Mesenchymal stem cell (in vitro differentiated cells and primary cell): Measurements from ENCODE around the gene XIRP1.

ENCODE experiments used
- DNase-seq: peaks from one replicate; pipeline ENCODE4 v3.0.0-alpha.2; 2013
- H2AFZ ChIP-seq: one replicate; pipeline ENCODE4 v1.6.1; 2013; ENCODE audit warnings: low read depth, mild to moderate bottlenecking, control low read depth, inconsistent platforms, low read length, moderate library complexity
- H2AK5ac ChIP-seq: 2 replicates; pipeline ENCODE4 v1.6.1; 2013; ENCODE audit warnings: low read length, moderate library complexity, mild to moderate bottlenecking, inconsistent platforms; ENCODE audit not compliant: severe bottlenecking
- H2BK120ac ChIP-seq: one replicate; pipeline ENCODE4 v1.6.1; 2013; ENCODE audit warnings: low read depth, mild to moderate bottlenecking, inconsistent platforms, low read length, moderate library complexity
- H2BK12ac ChIP-seq, 2 experiments: one replicate each; pipeline ENCODE4 v1.6.1; 2013; ENCODE audit warnings: inconsistent platforms in 2 of 2, low read length in 2 of 2, mild to moderate bottlenecking in 2 of 2, moderate library complexity in 2 of 2, control low read depth in 1 of 2
- H2BK15ac ChIP-seq: one replicate; pipeline ENCODE4 v1.6.1; 2013; ENCODE audit warnings: mild to moderate bottlenecking, low read depth, inconsistent platforms; ENCODE audit not compliant: poor library complexity, severe bottlenecking
- H2BK5ac ChIP-seq: 2 replicates; pipeline ENCODE4 v1.6.1; 2013; ENCODE audit warnings: low read depth, mild to moderate bottlenecking, low read length, control low read depth, inconsistent platforms; ENCODE audit not compliant: poor library complexity, severe bottlenecking
- H3K14ac ChIP-seq, 2 experiments: one replicate each; pipeline ENCODE4 v1.6.1; 2013; ENCODE audit warnings: inconsistent platforms in 2 of 2, low read length in 2 of 2, control low read depth in 1 of 2, mild to moderate bottlenecking in 1 of 2, moderate library complexity in 1 of 2
- H3K18ac ChIP-seq, 2 experiments: one replicate each; pipeline ENCODE4 v1.6.1; 2013; ENCODE audit warnings: inconsistent platforms in 2 of 2, low read length in 2 of 2, control low read depth in 1 of 2, low read depth in 1 of 2, mild to moderate bottlenecking in 1 of 2
- H3K23ac ChIP-seq, 2 experiments: one replicate each; pipeline ENCODE4 v1.6.1; 2013; ENCODE audit warnings: inconsistent platforms in 2 of 2, low read length in 2 of 2, mild to moderate bottlenecking in 2 of 2, moderate library complexity in 2 of 2, control low read depth in 1 of 2
- H3K27ac ChIP-seq: 2 replicates; pipeline ENCODE4 v1.5.1; 2013; ENCODE audit warnings: mild to moderate bottlenecking, moderate library complexity, low read length, control low read depth, inconsistent platforms; ENCODE audit not compliant: poor library complexity, severe bottlenecking
- H3K27me3 ChIP-seq, 2 experiments: 2 replicates each; pipeline versions ENCODE4 v1.6.1 to v1.7.0; 2013; ENCODE audit warnings: low read length in 2 of 2, mild to moderate bottlenecking in 2 of 2, moderate library complexity in 2 of 2, control low read depth in 1 of 2, inconsistent platforms in 1 of 2; ENCODE audit not compliant: control insufficient read depth in 1 of 2, insufficient read depth in 1 of 2
- H3K36me3 ChIP-seq, 2 experiments: 2 replicates each; pipeline versions ENCODE4 v1.6.1 to v1.7.0; 2013; ENCODE audit warnings: low read length in 2 of 2, control low read depth in 1 of 2, inconsistent platforms in 1 of 2, low read depth in 1 of 2, mild to moderate bottlenecking in 1 of 2; ENCODE audit not compliant: insufficient read depth in 2 of 2, control insufficient read depth in 1 of 2
- H3K4ac ChIP-seq, 2 experiments: one replicate each; pipeline ENCODE4 v1.6.1; 2013; ENCODE audit warnings: inconsistent platforms in 2 of 2, low read length in 2 of 2, mild to moderate bottlenecking in 2 of 2, moderate library complexity in 2 of 2, control low read depth in 1 of 2, low read depth in 1 of 2
- H3K4me1 ChIP-seq: 2 replicates; pipeline ENCODE4 v1.6.1; 2013; ENCODE audit warnings: low read depth, low read length, control low read depth; ENCODE audit not compliant: control insufficient read depth, insufficient read depth
- H3K4me2 ChIP-seq: 2 replicates; pipeline ENCODE4 v1.6.1; 2013; ENCODE audit warnings: low read length, mild to moderate bottlenecking, inconsistent platforms; ENCODE audit not compliant: poor library complexity, severe bottlenecking
- H3K4me3 ChIP-seq, 2 experiments: 2 replicates each; pipeline versions ENCODE4 v1.5.1 to v1.7.0; 2013; ENCODE audit warnings: low read length in 2 of 2, mild to moderate bottlenecking in 2 of 2, control low read depth in 1 of 2, low read depth in 1 of 2; ENCODE audit not compliant: insufficient read depth in 1 of 2
- H3K79me1 ChIP-seq: replicated peaks from 2 replicates; pipeline ENCODE4 v1.6.1; 2013; ENCODE audit warnings: mild to moderate bottlenecking, control low read depth, low read length, inconsistent platforms; ENCODE audit not compliant: poor library complexity, severe bottlenecking
- H3K9ac ChIP-seq: 2 replicates; pipeline ENCODE4 v1.7.0; 2013; ENCODE audit warnings: mild to moderate bottlenecking, low read length, moderate library complexity
- H3K9me3 ChIP-seq: 2 replicates; pipeline ENCODE4 v1.7.0; 2013; ENCODE audit warnings: mild to moderate bottlenecking, low read length; ENCODE audit not compliant: control insufficient read depth
- H4K8ac ChIP-seq: one replicate; pipeline ENCODE4 v1.6.1; 2013; ENCODE audit warnings: inconsistent platforms, mild to moderate bottlenecking, low read length, moderate library complexity
- H4K91ac ChIP-seq: one replicate; pipeline ENCODE4 v1.6.1; 2013; ENCODE audit warnings: mild to moderate bottlenecking, low read length, inconsistent platforms
- WGBS: methylation state at CpG from one replicate; pipeline ENCODE4 v1.1.7; 2013; ENCODE audit warnings: mixed read lengths; 5-methylcytosine and 5-hydroxymethylcytosine counted together

XIRP1 gene

DNA sequence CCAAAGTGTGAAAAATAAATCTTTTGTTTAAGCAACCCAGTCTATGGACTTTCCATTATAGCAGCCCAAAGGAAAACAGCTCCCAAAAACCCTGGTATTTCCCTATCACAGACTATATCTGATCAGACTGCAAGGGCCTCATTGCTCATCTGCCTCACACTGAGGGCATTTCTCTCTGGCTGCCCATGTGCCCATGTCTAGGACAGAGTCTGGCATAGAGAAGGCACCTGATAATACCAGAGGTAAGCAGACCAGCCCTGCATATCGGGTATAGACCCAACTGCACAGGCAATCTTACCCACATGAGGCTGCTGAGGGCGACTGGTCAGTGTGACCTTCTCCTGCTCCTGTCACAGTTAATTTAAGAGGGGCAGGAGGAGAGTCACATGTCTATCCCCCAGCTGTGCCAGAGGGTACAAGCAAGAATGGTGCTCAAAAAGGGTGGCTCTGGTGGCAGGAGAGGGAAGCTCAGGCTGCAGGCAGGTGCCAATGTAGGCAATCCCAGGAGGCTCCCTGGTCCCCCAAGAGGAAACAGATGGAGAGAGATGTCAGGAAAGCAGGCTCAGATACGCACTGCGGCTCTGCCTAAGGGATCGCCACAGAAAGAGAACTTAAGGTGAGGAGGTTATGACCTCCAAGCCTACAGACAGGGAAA lies 42.1 kb downstream of the XIRP1 start:
- DNase-seq, result no peak
- Histone ChIP-seq H3K4me1 (peaks cover 54% of the 10 kb centered on the region), H3K27ac (peak overlapping the region; percentile 98), H3K4ac (peak overlapping the region; percentile 42 to 49), H2BK120ac (no peak overlapping the region), H3K18ac (peak overlapping the region; percentile 37 to 85), H4K91ac (peak overlapping the region; percentile 71), H2AK5ac (peak overlapping the region; percentile 84), H3K23ac (no peak overlapping the region), H3K9ac (peak overlapping the region; percentile 94), H4K8ac (peak overlapping the region; percentile 22), H3K36me3 (peaks cover 9 to 11% of the 10 kb centered on the region in 2 experiments), H3K4me2 (peak overlapping the region; percentile 78), H3K4me3 (peak overlapping the region in 1 of 2 experiments; percentile 91), H3K27me3 (no peaks in the 10 kb centered on the region), H2AFZ (no peak overlapping the region), H3K79me1 (no peaks in the 10 kb centered on the region), H3K14ac (peak overlapping the region in 1 of 2 experiments; percentile 10), H2BK12ac (peak overlapping the region; percentile 64 to 81), H2BK15ac (no peak overlapping the region), H3K9me3 (no peaks in the 10 kb centered on the region), H2BK5ac (peak overlapping the region; percentile 68)
- WGBS, result 8% methylated on average over 5 of the region's 5 CpGs

DNA sequence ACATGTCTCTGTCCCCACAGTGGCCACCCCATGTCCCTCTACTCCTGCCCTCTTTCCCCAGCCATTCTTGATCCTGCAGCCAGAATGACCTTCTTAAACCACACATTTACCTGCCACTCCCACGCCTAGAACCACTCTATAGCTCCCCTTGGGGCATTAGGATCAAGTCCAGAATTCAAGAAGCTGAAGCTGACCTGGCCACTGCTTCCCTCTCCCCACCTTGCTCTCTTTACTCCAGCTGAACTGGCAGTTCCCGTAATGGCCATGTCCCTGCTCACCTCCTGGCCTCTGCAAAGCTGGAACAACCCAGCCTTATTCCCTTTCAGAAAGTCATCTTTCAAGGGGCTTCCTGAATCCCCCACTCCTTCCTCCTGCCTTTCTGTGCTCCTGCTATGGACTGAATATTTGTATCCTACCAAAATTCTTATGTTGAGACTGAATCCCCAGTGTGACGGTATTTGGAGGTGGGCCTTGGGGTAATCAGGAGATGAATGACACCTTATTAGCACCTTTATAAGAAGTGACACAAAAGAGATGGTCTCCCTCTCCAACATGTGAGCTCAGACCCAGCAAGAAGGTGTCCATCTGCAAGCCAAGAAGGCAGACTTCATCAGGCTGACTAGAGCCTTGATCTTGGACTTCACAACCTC lies 42.8 kb downstream of the XIRP1 start:
- Histone ChIP-seq H3K27me3 (no peaks in the 10 kb centered on the region), H2BK120ac (peak overlapping the region; percentile 57), H2BK12ac (peak overlapping the region; percentile 24 to 75), H3K79me1 (peaks cover 2% of the 10 kb centered on the region), H2BK5ac (no peak overlapping the region), H3K14ac (peak overlapping the region in 1 of 2 experiments; percentile 44), H2AK5ac (peak overlapping the region; percentile 66), H2AFZ (no peak overlapping the region), H3K36me3 (peaks cover 15 to 18% of the 10 kb centered on the region in 2 experiments), H3K23ac (peak overlapping the region in 1 of 2 experiments; percentile 15), H3K4me3 (no peak overlapping the region), H3K9me3 (no peaks in the 10 kb centered on the region), H4K8ac (peak overlapping the region; percentile 24), H3K4ac (peak overlapping the region in 1 of 2 experiments; percentile 60), H2BK15ac (peak overlapping the region; percentile 31), H3K9ac (no peak overlapping the region), H4K91ac (peak overlapping the region; percentile 52), H3K4me2 (peak overlapping the region; percentile 20), H3K27ac (peak overlapping the region; percentile 98), H3K4me1 (peaks cover 52% of the 10 kb centered on the region), H3K18ac (peak overlapping the region; percentile 61 to 78)
- WGBS, result 77% methylated on average over 3 of the region's 3 CpGs
- DNase-seq, result no peak

DNA sequence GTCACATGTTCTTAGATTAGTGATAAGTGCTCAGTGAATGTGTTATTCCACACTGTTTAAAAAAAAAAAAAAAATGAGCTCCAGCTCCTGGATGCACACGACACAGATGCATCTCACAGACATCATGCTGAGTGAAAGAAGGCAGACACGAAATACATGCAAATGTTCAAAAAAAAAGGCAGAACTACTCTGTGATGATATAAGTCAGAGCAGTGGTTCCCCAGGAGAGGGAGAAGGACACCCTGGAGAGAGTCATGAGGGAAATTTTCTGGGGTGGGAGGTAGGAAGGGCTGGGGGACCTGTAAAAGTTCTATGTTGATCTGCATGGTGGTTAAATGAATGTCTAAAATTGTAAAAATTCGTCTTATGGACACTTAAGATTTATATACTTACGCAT lies 43.3 kb downstream of the XIRP1 start:
- DNase-seq, result peak; percentile 68
- H3K4me2 ChIP-seq, result no peak overlapping the region
- H3K4me3 ChIP-seq, result no peak overlapping the region
- peaks cover 21 to 24% of the 10 kb centered on the region in 2 experiments for H3K36me3 ChIP-seq
- H3K18ac ChIP-seq, result peak overlapping the region in 1 of 2 experiments; percentile 63
- no peak overlapping the region for H2BK120ac ChIP-seq
- H2AFZ ChIP-seq, result no peak overlapping the region
- H3K27ac ChIP-seq, result peak overlapping the region; percentile 98
- H2BK15ac ChIP-seq, result no peak overlapping the region
- H3K9ac ChIP-seq, result no peak overlapping the region
- H2BK5ac ChIP-seq, result no peak overlapping the region
- H4K8ac ChIP-seq, result no peak overlapping the region
- H3K4me1 ChIP-seq, result peaks cover 49% of the 10 kb centered on the region
- H3K79me1 ChIP-seq, result peaks cover 7% of the 10 kb centered on the region
- H3K9me3 ChIP-seq, result no peaks in the 10 kb centered on the region
- no peak overlapping the region for H3K4ac ChIP-seq
- H4K91ac ChIP-seq, result no peak overlapping the region
- H2AK5ac ChIP-seq, result peak overlapping the region; percentile 88
- no peak overlapping the region for H3K23ac ChIP-seq
- no peak overlapping the region for H3K14ac ChIP-seq
- H3K27me3 ChIP-seq, result no peaks in the 10 kb centered on the region
- WGBS, result 65% methylated on average over 4 of the region's 4 CpGs
- no peak overlapping the region for H2BK12ac ChIP-seq

DNA sequence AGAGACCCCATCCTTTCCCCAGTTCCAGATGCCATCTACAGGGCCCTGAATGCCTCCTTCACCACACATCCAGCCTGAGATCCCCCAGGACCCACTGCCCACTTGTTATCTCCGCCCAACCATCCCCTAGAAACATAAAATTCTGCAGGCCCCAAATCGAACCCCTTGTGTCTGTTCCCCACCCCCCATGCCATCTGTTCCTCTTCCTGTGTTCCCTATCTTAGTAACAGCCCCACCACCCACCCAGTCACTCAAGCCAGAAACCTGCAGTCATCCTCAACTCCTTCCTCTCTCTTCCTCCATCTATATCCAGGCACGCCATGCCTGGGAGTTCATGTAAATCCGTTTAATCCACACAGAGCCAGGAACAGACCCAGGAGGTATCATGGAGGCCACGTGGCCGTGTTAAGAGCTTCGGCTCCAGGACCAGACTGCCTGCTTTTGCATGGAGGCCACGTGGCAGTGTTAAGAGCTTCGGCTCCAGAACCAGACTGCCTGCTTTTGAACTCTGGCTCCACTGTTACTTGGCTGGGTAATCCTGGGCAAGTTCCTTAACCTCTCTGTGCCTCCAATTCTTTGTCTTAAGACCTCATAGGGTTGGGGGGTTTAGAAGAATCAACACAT lies 43.8 kb downstream of the XIRP1 start:
- Histone ChIP-seq H3K27ac (peak overlapping the region; percentile 98), H3K4me1 (peaks cover 47% of the 10 kb centered on the region), H2AK5ac (peak overlapping the region; percentile 88), H4K8ac (peak overlapping the region; percentile 67), H2BK120ac (peak overlapping the region; percentile 93), H3K9ac (peak overlapping the region; percentile 68), H3K14ac (peak overlapping the region in 1 of 2 experiments; percentile 9), H3K4me2 (peak overlapping the region; percentile 53), H4K91ac (peak overlapping the region; percentile 89), H2BK5ac (peak overlapping the region; percentile 54), H3K4ac (peak overlapping the region; percentile 64 to 88), H3K36me3 (peaks cover 26 to 29% of the 10 kb centered on the region in 2 experiments), H2BK15ac (peak overlapping the region; percentile 48), H2AFZ (no peak overlapping the region), H3K18ac (peak overlapping the region; percentile 72 to 85), H3K9me3 (no peaks in the 10 kb centered on the region), H3K79me1 (peaks cover 9% of the 10 kb centered on the region), H3K23ac (peak overlapping the region in 1 of 2 experiments; percentile 16), H3K4me3 (no peak overlapping the region), H3K27me3 (no peaks in the 10 kb centered on the region), H2BK12ac (peak overlapping the region; percentile 23 to 92)
- DNase-seq, result peak; percentile 70
- 22% methylated on average over 7 of the region's 9 CpGs for WGBS
